GM19240 (cell line): ENCODE data around the gene RRAGD.

Experiments
- DNase-seq: peaks from one replicate; pipeline ENCODE4 v3.0.0; 2011; ENCODE audit warnings: low spot score; ENCODE audit not compliant: insufficient read length

Gene RRAGD

GRCh38 chr6:89412071-89413005 is at the start of gene RRAGD:
RRAGD (minus strand) TSS chr6:89412273; CDS start chr6:89411993, 280 bp downstream.
- DNase-seq: peak; percentile 61

- DNase-seq: no peak
These were observed 48.6 kb upstream of the RRAGD start for GRCh38 chr6:89460713-89461112.

GRCh38 chr6:89459501-89459900 is 47.4 kb upstream of the RRAGD start:
- no peak for DNase-seq

- DNase-seq: no peak
These were observed 46.6 kb upstream of the RRAGD start for GRCh38 chr6:89458704-89459103.

- no peak for DNase-seq
These were observed 42.2 kb upstream of the RRAGD start for GRCh38 chr6:89454300-89454699.

- no peak for DNase-seq
These were observed 40.2 kb upstream of the RRAGD start for GRCh38 chr6:89452281-89452680.

- DNase-seq: no peak
These were observed 37.1 kb upstream of the RRAGD start for GRCh38 chr6:89449193-89449592.

- no peak for DNase-seq
These were observed 31.6 kb upstream of the RRAGD start for GRCh38 chr6:89443658-89444057.

- no peak for DNase-seq
These were observed 28.1 kb upstream of the RRAGD start for GRCh38 chr6:89440200-89440599.

GRCh38 chr6:89439014-89439413 is 26.9 kb upstream of the RRAGD start:
- DNase-seq: no peak

- DNase-seq: no peak
These were observed 26.2 kb upstream of the RRAGD start for GRCh38 chr6:89438248-89438647.

GRCh38 chr6:89436226-89436625 is 24.2 kb upstream of the RRAGD start:
- no peak for DNase-seq

- no peak for DNase-seq
These were observed 22.9 kb upstream of the RRAGD start for GRCh38 chr6:89434954-89435353.

GRCh38 chr6:89434150-89434499 is 22.1 kb upstream of the RRAGD start:
- DNase-seq: no peak

GRCh38 chr6:89433252-89434149 is 21.4 kb upstream of the RRAGD start:
- peak; percentile 11 for DNase-seq

GRCh38 chr6:89432875-89433251 is 20.8 kb upstream of the RRAGD start, which contains the start of gene ANKRD6:
ANKRD6 (plus strand) TSS chr6:89433152; CDS start chr6:89566977, 133,825 bp downstream.
- DNase-seq: peak; percentile 68

GRCh38 chr6:89430201-89430962 is 18.3 kb upstream of the RRAGD start:
- DNase-seq: no peak

GRCh38 chr6:89416796-89417195 is 4.7 kb upstream of the RRAGD start:
- DNase-seq: no peak

- DNase-seq: no peak
These were observed 3.1 kb upstream of the RRAGD start for GRCh38 chr6:89415185-89415584.

- DNase-seq: no peak
These were observed 2.1 kb upstream of the RRAGD start for GRCh38 chr6:89414215-89414614.

GRCh38 chr6:89413006-89413400 is 930 bp upstream of the RRAGD start:
- no peak for DNase-seq
